Measurements from ENCODE around the gene TTLL1.

Gene TTLL1

GRCh38 chr22:43005106-43005505, 84.1 kb downstream of the TTLL1 start:
- TF ChIP-seq POLR2AphosphoS5 (IDR thresholded peaks at IDR 0.05; ENCODE audit: low read depth, low read length) = no peak
- TF ChIP-seq FOXP2 (optimal IDR thresholded peaks at IDR 0.05; ENCODE audit: borderline replicate concordance, extremely low read depth, extremely low read length, insufficient read depth) = no peak
- TF ChIP-seq SIN3A (IDR thresholded peaks at IDR 0.05; ENCODE audit: borderline replicate concordance, insufficient read depth, low read length) = no peak
- TF ChIP-seq REST (IDR thresholded peaks at IDR 0.05; ENCODE audit: insufficient read depth in 1 of 2, low read depth in 2 of 2, low read length in 2 of 2) = no peak
- TF ChIP-seq TAF1 (IDR thresholded peaks at IDR 0.05; ENCODE audit: borderline replicate concordance, insufficient read depth, low read length) = no peak

- no peak for TF ChIP-seq POLR2AphosphoS5 (IDR thresholded peaks at IDR 0.05; ENCODE audit: low read depth, low read length)
Measured at GRCh38 chr22:43004362-43005035, 84.7 kb downstream of the TTLL1 start.

- TF ChIP-seq FOXP2 (optimal IDR thresholded peaks at IDR 0.05; ENCODE audit: borderline replicate concordance, extremely low read depth, extremely low read length, insufficient read depth) = no peak
- TF ChIP-seq POLR2AphosphoS5 (IDR thresholded peaks at IDR 0.05; ENCODE audit: low read depth, low read length) = no peak
- no peak for TF ChIP-seq TAF1 (IDR thresholded peaks at IDR 0.05; ENCODE audit: borderline replicate concordance, insufficient read depth, low read length)
- no peak for TF ChIP-seq REST (IDR thresholded peaks at IDR 0.05; ENCODE audit: insufficient read depth in 1 of 2, low read depth in 2 of 2, low read length in 2 of 2)
- TF ChIP-seq SIN3A (IDR thresholded peaks at IDR 0.05; ENCODE audit: borderline replicate concordance, insufficient read depth, low read length) = no peak
Measured at GRCh38 chr22:43002202-43002586, 87.0 kb downstream of the TTLL1 start.

- TF ChIP-seq POLR2AphosphoS5 (IDR thresholded peaks at IDR 0.05; ENCODE audit: low read depth, low read length) (no peak), FOXP2 (optimal IDR thresholded peaks at IDR 0.05; ENCODE audit: borderline replicate concordance, extremely low read depth, extremely low read length, insufficient read depth) (no peak), SIN3A (IDR thresholded peaks at IDR 0.05; ENCODE audit: borderline replicate concordance, insufficient read depth, low read length) (no peak), TAF1 (IDR thresholded peaks at IDR 0.05; ENCODE audit: borderline replicate concordance, insufficient read depth, low read length) (no peak), REST (IDR thresholded peaks at IDR 0.05; ENCODE audit: insufficient read depth in 1 of 2, low read depth in 2 of 2, low read length in 2 of 2) (no peak)
Measured at GRCh38 chr22:43001271-43002201, 87.7 kb downstream of the TTLL1 start.

- no peak for TF ChIP-seq TAF1 (IDR thresholded peaks at IDR 0.05; ENCODE audit: borderline replicate concordance, insufficient read depth, low read length)
- TF ChIP-seq FOXP2 (optimal IDR thresholded peaks at IDR 0.05; ENCODE audit: borderline replicate concordance, extremely low read depth, extremely low read length, insufficient read depth) = no peak
- no peak for TF ChIP-seq SIN3A (IDR thresholded peaks at IDR 0.05; ENCODE audit: borderline replicate concordance, insufficient read depth, low read length)
- no peak for TF ChIP-seq POLR2AphosphoS5 (IDR thresholded peaks at IDR 0.05; ENCODE audit: low read depth, low read length)
- no peak for TF ChIP-seq REST (IDR thresholded peaks at IDR 0.05; ENCODE audit: insufficient read depth in 1 of 2, low read depth in 2 of 2, low read length in 2 of 2)
Measured at GRCh38 chr22:43000441-43001175, 88.6 kb downstream of the TTLL1 start.

Data from PFSK-1 (cell line).